ENCODE results near the gene CA12.

DNA sequence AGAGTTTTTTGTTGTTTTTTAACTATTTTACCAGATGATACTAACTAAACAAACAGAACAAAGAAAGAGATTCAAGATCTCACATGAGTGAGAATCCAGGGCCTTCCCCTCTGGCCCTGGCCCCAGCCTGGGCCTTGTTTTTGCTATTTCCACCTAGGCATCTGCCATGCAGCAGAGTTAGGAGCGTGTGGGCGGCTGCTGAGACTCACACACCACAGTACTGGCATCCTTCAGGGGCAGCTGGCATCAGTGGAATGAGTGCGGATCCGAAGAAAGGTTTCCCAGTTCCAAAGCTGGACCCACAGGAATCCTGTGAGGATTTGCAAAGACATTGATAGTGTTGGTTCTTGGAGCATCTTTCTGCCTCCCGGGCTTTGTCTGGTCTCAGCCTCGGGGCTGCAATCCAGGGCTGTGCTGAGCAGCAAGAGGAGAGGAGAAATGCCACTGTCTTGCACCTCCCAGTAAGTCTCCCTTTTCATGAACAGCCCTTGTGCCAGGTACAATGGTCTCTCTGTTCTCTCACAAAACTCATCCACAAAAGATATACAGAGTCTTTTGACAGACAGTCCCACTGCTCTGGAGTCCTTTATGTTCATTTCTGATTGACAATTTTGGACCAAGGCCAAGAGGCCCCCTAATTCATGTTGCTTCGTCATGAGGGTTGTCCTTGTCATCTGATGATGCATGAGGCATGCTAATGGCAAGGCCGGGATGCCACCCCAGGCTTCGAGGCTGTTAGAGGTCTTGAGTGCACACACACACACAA, 57.7 kb downstream of the CA12 start:
- TF ChIP-seq, protein P1, sequence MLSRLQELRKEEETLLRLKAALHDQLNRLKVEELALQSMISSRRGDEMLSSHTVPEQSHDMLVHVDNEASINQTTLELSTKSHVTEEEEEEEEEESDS (CRISPR knock-in tag; IDR thresholded peaks at IDR 0.05), result no peak
- TF ChIP-seq DNMT1 (IDR thresholded peaks at IDR 0.05), result no peak
- no peak for TF ChIP-seq DLX4 (CRISPR knock-in tag; IDR thresholded peaks at IDR 0.05)
- TF ChIP-seq U2AF1 (optimal IDR thresholded peaks at IDR 0.05; ENCODE audit: low read depth, low read length), result no peak
- no peak for TF ChIP-seq ZKSCAN8 (CRISPR knock-in tag; IDR thresholded peaks at IDR 0.05)
- no peak for TF ChIP-seq ZNF407 (IDR thresholded peaks at IDR 0.05; ENCODE audit: low read depth)
- no peak for TF ChIP-seq ZNF507 (tag; conservative IDR thresholded peaks at IDR 0.05)
- TF ChIP-seq, protein P2, sequence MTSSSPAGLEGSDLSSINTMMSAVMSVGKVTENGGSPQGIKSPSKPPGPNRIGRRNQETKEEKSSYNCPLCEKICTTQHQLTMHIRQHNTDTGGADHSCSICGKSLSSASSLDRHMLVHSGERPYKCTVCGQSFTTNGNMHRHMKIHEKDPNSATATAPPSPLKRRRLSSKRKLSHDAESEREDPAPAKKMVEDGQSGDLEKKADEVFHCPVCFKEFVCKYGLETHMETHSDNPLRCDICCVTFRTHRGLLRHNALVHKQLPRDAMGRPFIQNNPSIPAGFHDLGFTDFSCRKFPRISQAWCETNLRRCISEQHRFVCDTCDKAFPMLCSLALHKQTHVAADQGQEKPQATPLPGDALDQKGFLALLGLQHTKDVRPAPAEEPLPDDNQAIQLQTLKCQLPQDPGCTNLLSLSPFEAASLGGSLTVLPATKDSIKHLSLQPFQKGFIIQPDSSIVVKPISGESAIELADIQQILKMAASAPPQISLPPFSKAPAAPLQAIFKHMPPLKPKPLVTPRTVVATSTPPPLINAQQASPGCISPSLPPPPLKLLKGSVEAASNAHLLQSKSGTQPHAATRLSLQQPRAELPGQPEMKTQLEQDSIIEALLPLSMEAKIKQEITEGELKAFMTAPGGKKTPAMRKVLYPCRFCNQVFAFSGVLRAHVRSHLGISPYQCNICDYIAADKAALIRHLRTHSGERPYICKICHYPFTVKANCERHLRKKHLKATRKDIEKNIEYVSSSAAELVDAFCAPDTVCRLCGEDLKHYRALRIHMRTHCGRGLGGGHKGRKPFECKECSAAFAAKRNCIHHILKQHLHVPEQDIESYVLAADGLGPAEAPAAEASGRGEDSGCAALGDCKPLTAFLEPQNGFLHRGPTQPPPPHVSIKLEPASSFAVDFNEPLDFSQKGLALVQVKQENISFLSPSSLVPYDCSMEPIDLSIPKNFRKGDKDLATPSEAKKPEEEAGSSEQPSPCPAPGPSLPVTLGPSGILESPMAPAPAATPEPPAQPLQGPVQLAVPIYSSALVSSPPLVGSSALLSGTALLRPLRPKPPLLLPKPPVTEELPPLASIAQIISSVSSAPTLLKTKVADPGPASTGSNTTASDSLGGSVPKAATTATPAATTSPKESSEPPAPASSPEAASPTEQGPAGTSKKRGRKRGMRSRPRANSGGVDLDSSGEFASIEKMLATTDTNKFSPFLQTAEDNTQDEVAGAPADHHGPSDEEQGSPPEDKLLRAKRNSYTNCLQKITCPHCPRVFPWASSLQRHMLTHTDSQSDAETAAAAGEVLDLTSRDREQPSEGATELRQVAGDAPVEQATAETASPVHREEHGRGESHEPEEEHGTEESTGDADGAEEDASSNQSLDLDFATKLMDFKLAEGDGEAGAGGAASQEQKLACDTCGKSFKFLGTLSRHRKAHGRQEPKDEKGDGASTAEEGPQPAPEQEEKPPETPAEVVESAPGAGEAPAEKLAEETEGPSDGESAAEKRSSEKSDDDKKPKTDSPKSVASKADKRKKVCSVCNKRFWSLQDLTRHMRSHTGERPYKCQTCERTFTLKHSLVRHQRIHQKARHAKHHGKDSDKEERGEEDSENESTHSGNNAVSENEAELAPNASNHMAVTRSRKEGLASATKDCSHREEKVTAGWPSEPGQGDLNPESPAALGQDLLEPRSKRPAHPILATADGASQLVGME (CRISPR knock-in tag; IDR thresholded peaks at IDR 0.05), result no peak
- TF ChIP-seq TGIF2 (CRISPR knock-in tag; IDR thresholded peaks at IDR 0.05), result no peak
